ENCODE measurements around the gene TTYH1.

The TTYH1 gene

DNA sequence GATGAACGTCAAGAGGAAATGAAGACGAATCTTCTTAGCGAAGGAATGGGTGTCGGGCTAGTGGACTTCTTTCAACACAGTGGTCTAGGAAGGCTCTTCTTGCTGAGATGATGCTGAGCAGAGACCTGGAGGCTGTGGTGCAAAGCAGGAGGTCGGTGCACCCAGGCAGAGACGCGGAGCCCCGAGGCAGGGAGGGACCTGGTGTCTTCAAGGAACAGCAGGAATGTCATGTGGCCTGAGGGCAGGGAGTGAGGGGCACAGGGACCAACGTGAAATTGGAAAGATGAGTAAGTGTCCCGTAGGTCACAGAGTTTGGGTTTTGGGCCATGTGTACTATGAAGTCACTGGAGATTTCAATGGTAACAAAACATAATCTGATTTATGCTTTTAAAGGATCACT lies 69.2 kb downstream of the TTYH1 start:
- no peak for DNase-seq

- no peak for DNase-seq
Measured at GRCh38 chr19:54485851-54486250, 70.6 kb downstream of the TTYH1 start.

All from fibroblast of skin of right biceps (primary cell).